Measurements from ENCODE around the gene CCNB2. TPM values are rescaled to one million over a fixed set of nuclear protein-coding genes. Genes with fewer than 3 reads are reported as not detected.

The CCNB2 gene
- polyA plus RNA-seq, 1 of the 3 experiments (the other 2 are of a cell fraction) = 46.6 TPM

GRCh38 chr15:59059076-59059597, 45.8 kb upstream of the CCNB2 start:
- Histone ChIP-seq H3K4me1 (ENCODE audit: control insufficient read depth in 1 of 2, insufficient read depth in 2 of 2, low read depth in 1 of 2, low read length in 1 of 2) (no peaks in the 10 kb centered on the region), H4K20me1 (ENCODE audit: insufficient read depth) (no peaks in the 10 kb centered on the region), H3K4me3 (ENCODE audit: low read depth in 2 of 2, low read length in 1 of 2) (no peak overlapping the region), H3K36me3 (replicated peaks in 1 of 2; ENCODE audit: control insufficient read depth in 1 of 2, insufficient read depth in 2 of 2, low read length in 1 of 2) (peaks cover 84 to 88% of the 10 kb centered on the region in 2 experiments), H3K9me2 (no peaks in the 10 kb centered on the region), H2AFZ (ENCODE audit: low read depth) (no peak overlapping the region), H3K9ac (no peak overlapping the region), H3K9me3 (no peaks in the 10 kb centered on the region), H3K27me3 (ENCODE audit: insufficient read depth) (no peaks in the 10 kb centered on the region), H3F3A (replicated peaks; ENCODE audit: insufficient read depth) (no peaks in the 10 kb centered on the region), H3K27ac (ENCODE audit: low read depth in 2 of 2, low read length in 1 of 2) (no peak overlapping the region), H3K79me2 (ENCODE audit: insufficient read depth) (no peaks in the 10 kb centered on the region), H3K4me2 (no peak overlapping the region)
- no peak for DNase-seq
- ChIA-PET CTCF (no interaction called here), POLR2A (no interaction called here)
- TF ChIP-seq TAF1 (IDR thresholded peaks at IDR 0.05; ENCODE audit: borderline replicate concordance, low read depth, low read length) = no peak
- no peak for TF ChIP-seq RFX5 (IDR thresholded peaks at IDR 0.05; ENCODE audit: low read length)
- no peak for TF ChIP-seq RCOR1 (IDR thresholded peaks at IDR 0.05; ENCODE audit: low read length)
- no peak for TF ChIP-seq RXRA (IDR thresholded peaks at IDR 0.05; ENCODE audit: borderline replicate concordance, low read depth)
- TF ChIP-seq CTCF (IDR thresholded peaks at IDR 0.05) = no peak
- TF ChIP-seq EZH2phosphoT487 (IDR thresholded peaks at IDR 0.05; ENCODE audit: borderline replicate concordance, low read depth) = no peak
- no peak for TF ChIP-seq SMC3 (IDR thresholded peaks at IDR 0.05; ENCODE audit: low read depth, low read length)
- no peak for TF ChIP-seq FOSL2 (IDR thresholded peaks at IDR 0.05; ENCODE audit: borderline replicate concordance, low read depth)
- no peak for TF ChIP-seq MXI1 (IDR thresholded peaks at IDR 0.05; ENCODE audit: low read depth, low read length)
- no peak for TF ChIP-seq FOXJ3 (CRISPR knock-in tag; IDR thresholded peaks at IDR 0.05)
- no peak for TF ChIP-seq USF2 (IDR thresholded peaks at IDR 0.05; ENCODE audit: borderline replicate concordance, low read depth, low read length)
- no peak for TF ChIP-seq RAD21 (IDR thresholded peaks at IDR 0.05; ENCODE audit: low read length)
- TF ChIP-seq SIN3A (IDR thresholded peaks at IDR 0.05; ENCODE audit: borderline replicate concordance, low read depth, low read length) = no peak
- 88% methylated on average over 2 of the region's 2 CpGs for WGBS (ENCODE audit: low lambda C conversion rate)

GRCh38 chr15:59060348-59060747, 44.6 kb upstream of the CCNB2 start:
- Histone ChIP-seq H3K27ac (ENCODE audit: low read depth in 2 of 2, low read length in 1 of 2) (no peak overlapping the region), H3K79me2 (ENCODE audit: insufficient read depth) (no peaks in the 10 kb centered on the region), H3K9me3 (no peaks in the 10 kb centered on the region), H3K4me2 (no peak overlapping the region), H3K4me1 (ENCODE audit: control insufficient read depth in 1 of 2, insufficient read depth in 2 of 2, low read depth in 1 of 2, low read length in 1 of 2) (no peaks in the 10 kb centered on the region), H2AFZ (ENCODE audit: low read depth) (no peak overlapping the region), H3K27me3 (ENCODE audit: insufficient read depth) (no peaks in the 10 kb centered on the region), H3K9me2 (no peaks in the 10 kb centered on the region), H3K36me3 (replicated peaks in 1 of 2; ENCODE audit: control insufficient read depth in 1 of 2, insufficient read depth in 2 of 2, low read length in 1 of 2) (peaks cover 81 to 90% of the 10 kb centered on the region in 2 experiments), H3F3A (replicated peaks; ENCODE audit: insufficient read depth) (no peaks in the 10 kb centered on the region), H4K20me1 (ENCODE audit: insufficient read depth) (no peaks in the 10 kb centered on the region), H3K4me3 (ENCODE audit: low read depth in 2 of 2, low read length in 1 of 2) (no peak overlapping the region), H3K9ac (no peak overlapping the region)
- POLR2A ChIA-PET = interaction anchor here (0.6 kb wide), 1 partner anchor 13 kb away, joined by 3 read pairs; no protein-coding TSS in a partner anchor
- 93% methylated on average over 4 of the region's 4 CpGs for WGBS (ENCODE audit: low lambda C conversion rate)
- DNase-seq = no peak
- CTCF ChIA-PET = interaction anchor here (1.0 kb wide), 1 partner anchor 13 kb away, joined by 3 read pairs; no protein-coding TSS in a partner anchor
- TF ChIP-seq JUND (IDR thresholded peaks at IDR 0.05) = no peak
- no peak for TF ChIP-seq GATA2 (CRISPR knock-in tag; IDR thresholded peaks at IDR 0.05)
- TF ChIP-seq RFX5 (IDR thresholded peaks at IDR 0.05; ENCODE audit: low read length) = no peak
- no peak for TF ChIP-seq MEF2A (IDR thresholded peaks at IDR 0.05; ENCODE audit: borderline replicate concordance, low read depth)
- no peak for TF ChIP-seq MAX (IDR thresholded peaks at IDR 0.05; ENCODE audit: low read depth)
- TF ChIP-seq POLR2AphosphoS5 (IDR thresholded peaks at IDR 0.05; ENCODE audit: low read depth, low read length) = no peak
- no peak for TF ChIP-seq FOSL2 (IDR thresholded peaks at IDR 0.05; ENCODE audit: borderline replicate concordance, low read depth)
- TF ChIP-seq EP300 (IDR thresholded peaks at IDR 0.05; ENCODE audit: borderline replicate concordance in 1 of 2, low read depth in 1 of 2, low read length in 1 of 2) = no peak
- no peak for TF ChIP-seq ELF1 (IDR thresholded peaks at IDR 0.05)
- no peak for TF ChIP-seq RXRA (IDR thresholded peaks at IDR 0.05; ENCODE audit: borderline replicate concordance, low read depth)
- TF ChIP-seq TEAD4 (IDR thresholded peaks at IDR 0.05; ENCODE audit: borderline replicate concordance, insufficient read depth) = no peak
- TF ChIP-seq RAD21 (IDR thresholded peaks at IDR 0.05; ENCODE audit: low read length) = no peak
- no peak for TF ChIP-seq ZBTB33 (IDR thresholded peaks at IDR 0.05; ENCODE audit: borderline replicate concordance, low read depth)
- no peak for TF ChIP-seq USF2 (IDR thresholded peaks at IDR 0.05; ENCODE audit: borderline replicate concordance, low read depth, low read length)
- no peak for TF ChIP-seq SIN3A (IDR thresholded peaks at IDR 0.05; ENCODE audit: borderline replicate concordance, low read depth, low read length)
